ENCODE results near the gene LAX1. TPM values are rescaled to one million over a fixed set of nuclear protein-coding genes. Genes with fewer than 3 reads are reported as not detected.

Gene LAX1
- total RNA-seq, 1 experiment from 2014 or later: not detected

DNA sequence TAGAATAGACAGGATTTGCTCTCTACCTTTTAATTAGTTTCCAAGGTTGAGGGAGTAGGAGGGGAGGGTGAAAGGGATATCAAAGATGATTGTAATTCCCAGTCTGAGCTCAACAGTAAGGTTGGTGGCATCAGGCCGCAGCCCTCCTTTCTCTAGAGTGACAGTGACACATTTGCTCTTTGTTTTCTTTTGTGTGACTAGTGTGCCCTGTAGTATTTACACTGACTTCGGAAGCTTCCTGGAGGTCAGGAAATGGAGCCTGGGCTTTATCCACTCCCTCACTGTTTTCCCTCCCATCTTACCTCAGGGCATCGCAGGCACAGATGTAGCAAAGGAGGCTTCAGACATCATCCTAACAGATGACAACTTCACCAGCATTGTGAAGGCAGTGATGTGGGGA is 44.7 kb upstream of the LAX1 start:
- ATAC-seq (no peak), DNase-seq (ENCODE audit: low read depth, low spot score) (no peak)
- Histone ChIP-seq H3K4me3 (ENCODE audit: low read depth in 2 of 2, low read length in 2 of 2) (no peak overlapping the region), H3K36me3 (ENCODE audit: control insufficient read depth, insufficient read depth, low read length) (no peaks in the 10 kb centered on the region), H3K27ac (ENCODE audit: low read length) (no peak overlapping the region), H3K9me3 (ENCODE audit: control insufficient read depth, insufficient read depth, low read depth, low read length) (no peaks in the 10 kb centered on the region), H3K4me1 (ENCODE audit: control insufficient read depth, insufficient read depth, low read length) (no peaks in the 10 kb centered on the region), H3K27me3 (ENCODE audit: control insufficient read depth, insufficient read depth, low read length) (no peaks in the 10 kb centered on the region)
- intact Hi-C loops (cut with micrococcal nuclease; ENCODE audit: unreplicated experiment): no loop called here
- ChIA-PET POLR2A (no interaction called here), CTCF (interaction anchor here (0.7 kb wide), 1 partner anchor 439 kb away, joined by 3 read pairs; no protein-coding TSS in a partner anchor)
- TF ChIP-seq POLR2AphosphoS5 (IDR thresholded peaks at IDR 0.05; ENCODE audit: low read depth, low read length) (no peak), SIN3A (IDR thresholded peaks at IDR 0.05; ENCODE audit: borderline replicate concordance, insufficient read depth, low read depth, low read length) (no peak), TCF7L2 (IDR thresholded peaks at IDR 0.05; ENCODE audit: low read depth, low read length) (no peak)
- TF ChIP-seq, protein P1, sequence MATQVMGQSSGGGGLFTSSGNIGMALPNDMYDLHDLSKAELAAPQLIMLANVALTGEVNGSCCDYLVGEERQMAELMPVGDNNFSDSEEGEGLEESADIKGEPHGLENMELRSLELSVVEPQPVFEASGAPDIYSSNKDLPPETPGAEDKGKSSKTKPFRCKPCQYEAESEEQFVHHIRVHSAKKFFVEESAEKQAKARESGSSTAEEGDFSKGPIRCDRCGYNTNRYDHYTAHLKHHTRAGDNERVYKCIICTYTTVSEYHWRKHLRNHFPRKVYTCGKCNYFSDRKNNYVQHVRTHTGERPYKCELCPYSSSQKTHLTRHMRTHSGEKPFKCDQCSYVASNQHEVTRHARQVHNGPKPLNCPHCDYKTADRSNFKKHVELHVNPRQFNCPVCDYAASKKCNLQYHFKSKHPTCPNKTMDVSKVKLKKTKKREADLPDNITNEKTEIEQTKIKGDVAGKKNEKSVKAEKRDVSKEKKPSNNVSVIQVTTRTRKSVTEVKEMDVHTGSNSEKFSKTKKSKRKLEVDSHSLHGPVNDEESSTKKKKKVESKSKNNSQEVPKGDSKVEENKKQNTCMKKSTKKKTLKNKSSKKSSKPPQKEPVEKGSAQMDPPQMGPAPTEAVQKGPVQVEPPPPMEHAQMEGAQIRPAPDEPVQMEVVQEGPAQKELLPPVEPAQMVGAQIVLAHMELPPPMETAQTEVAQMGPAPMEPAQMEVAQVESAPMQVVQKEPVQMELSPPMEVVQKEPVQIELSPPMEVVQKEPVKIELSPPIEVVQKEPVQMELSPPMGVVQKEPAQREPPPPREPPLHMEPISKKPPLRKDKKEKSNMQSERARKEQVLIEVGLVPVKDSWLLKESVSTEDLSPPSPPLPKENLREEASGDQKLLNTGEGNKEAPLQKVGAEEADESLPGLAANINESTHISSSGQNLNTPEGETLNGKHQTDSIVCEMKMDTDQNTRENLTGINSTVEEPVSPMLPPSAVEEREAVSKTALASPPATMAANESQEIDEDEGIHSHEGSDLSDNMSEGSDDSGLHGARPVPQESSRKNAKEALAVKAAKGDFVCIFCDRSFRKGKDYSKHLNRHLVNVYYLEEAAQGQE (IDR thresholded peaks at IDR 0.05; ENCODE audit: insufficient read depth in 1 of 2, low read depth in 2 of 2, low read length in 1 of 2): no peak
- TF ChIP-seq, protein P2, sequence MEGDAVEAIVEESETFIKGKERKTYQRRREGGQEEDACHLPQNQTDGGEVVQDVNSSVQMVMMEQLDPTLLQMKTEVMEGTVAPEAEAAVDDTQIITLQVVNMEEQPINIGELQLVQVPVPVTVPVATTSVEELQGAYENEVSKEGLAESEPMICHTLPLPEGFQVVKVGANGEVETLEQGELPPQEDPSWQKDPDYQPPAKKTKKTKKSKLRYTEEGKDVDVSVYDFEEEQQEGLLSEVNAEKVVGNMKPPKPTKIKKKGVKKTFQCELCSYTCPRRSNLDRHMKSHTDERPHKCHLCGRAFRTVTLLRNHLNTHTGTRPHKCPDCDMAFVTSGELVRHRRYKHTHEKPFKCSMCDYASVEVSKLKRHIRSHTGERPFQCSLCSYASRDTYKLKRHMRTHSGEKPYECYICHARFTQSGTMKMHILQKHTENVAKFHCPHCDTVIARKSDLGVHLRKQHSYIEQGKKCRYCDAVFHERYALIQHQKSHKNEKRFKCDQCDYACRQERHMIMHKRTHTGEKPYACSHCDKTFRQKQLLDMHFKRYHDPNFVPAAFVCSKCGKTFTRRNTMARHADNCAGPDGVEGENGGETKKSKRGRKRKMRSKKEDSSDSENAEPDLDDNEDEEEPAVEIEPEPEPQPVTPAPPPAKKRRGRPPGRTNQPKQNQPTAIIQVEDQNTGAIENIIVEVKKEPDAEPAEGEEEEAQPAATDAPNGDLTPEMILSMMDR (IDR thresholded peaks at IDR 0.05): no peak
- BruUV-seq (replicated peaks): no TSS peak
- in situ Hi-C loops (cut with HindIII; ENCODE audit: low pct_unique_long_range_greater_than_20kb, low sequenced_read_pairs): no loop called here

DNA sequence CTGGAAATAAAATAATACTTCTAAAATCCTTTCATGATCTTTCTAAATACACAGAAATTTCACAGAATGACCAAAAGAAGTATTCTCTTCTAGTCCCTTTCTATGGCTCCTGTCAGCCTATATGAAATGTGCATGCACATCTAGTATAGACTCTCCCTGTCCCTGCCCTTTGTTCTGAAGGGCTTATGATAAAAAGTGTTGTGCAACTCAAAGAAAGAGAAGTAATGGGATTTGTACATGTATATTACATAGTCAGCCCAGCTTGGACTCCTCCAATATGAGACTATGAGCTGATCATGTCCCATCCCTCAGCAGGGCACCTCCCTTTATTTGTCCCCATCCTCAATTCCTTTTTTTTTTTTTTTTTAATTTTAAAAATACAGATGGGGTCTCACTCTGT is 42.1 kb upstream of the LAX1 start:
- TF ChIP-seq POLR2AphosphoS5 (IDR thresholded peaks at IDR 0.05; ENCODE audit: low read depth, low read length): no peak
- TF ChIP-seq TCF7L2 (IDR thresholded peaks at IDR 0.05; ENCODE audit: low read depth, low read length): no peak
- DNase-seq (ENCODE audit: low read depth, low spot score) (no peak), ATAC-seq (no peak)
- ChIA-PET POLR2A (interaction anchor here (0.7 kb wide), 1 partner anchor 70 kb away, joined by 5 read pairs; no protein-coding TSS in a partner anchor), CTCF (no interaction called here)
- Histone ChIP-seq H3K4me1 (ENCODE audit: control insufficient read depth, insufficient read depth, low read length) (no peaks in the 10 kb centered on the region), H3K4me3 (ENCODE audit: low read depth in 2 of 2, low read length in 2 of 2) (no peak overlapping the region), H3K9me3 (ENCODE audit: control insufficient read depth, insufficient read depth, low read depth, low read length) (no peaks in the 10 kb centered on the region), H3K36me3 (ENCODE audit: control insufficient read depth, insufficient read depth, low read length) (no peaks in the 10 kb centered on the region), H3K27me3 (ENCODE audit: control insufficient read depth, insufficient read depth, low read length) (no peaks in the 10 kb centered on the region), H3K27ac (ENCODE audit: low read length) (no peak overlapping the region)
- in situ Hi-C loops (cut with HindIII; ENCODE audit: low pct_unique_long_range_greater_than_20kb, low sequenced_read_pairs) (no loop called here), intact Hi-C loops (cut with micrococcal nuclease; ENCODE audit: unreplicated experiment) (no loop called here)
- BruUV-seq (replicated peaks): no TSS peak

DNA sequence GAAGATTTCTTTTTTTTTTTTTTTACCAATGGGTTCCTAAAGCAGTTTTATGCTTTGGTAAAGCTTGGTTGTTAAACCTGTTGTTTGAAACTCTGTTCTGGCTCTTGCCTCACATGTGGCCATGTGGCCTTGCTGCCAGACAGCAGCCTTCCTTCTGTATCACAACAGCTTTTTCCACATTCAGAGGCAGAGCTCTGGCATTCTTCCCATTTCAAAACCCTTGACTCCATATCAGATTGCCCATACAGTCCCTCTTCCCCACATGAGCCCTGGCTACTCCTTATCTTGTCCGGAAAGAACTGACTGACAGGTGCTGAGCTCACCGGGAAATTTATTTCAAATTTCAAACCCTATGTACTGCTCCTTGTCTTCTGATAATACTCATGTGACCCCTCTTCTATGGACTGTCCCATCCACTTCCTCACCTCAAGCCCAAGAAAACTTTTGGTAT is 38.5 kb upstream of the LAX1 start:
- TF ChIP-seq, protein P1 (IDR thresholded peaks at IDR 0.05; ENCODE audit: insufficient read depth in 1 of 2, low read depth in 2 of 2, low read length in 1 of 2): no peak
- TF ChIP-seq POLR2AphosphoS5 (IDR thresholded peaks at IDR 0.05; ENCODE audit: low read depth, low read length): no peak
- TF ChIP-seq TCF7L2 (IDR thresholded peaks at IDR 0.05; ENCODE audit: low read depth, low read length): no peak
- TF ChIP-seq SIN3A (IDR thresholded peaks at IDR 0.05; ENCODE audit: borderline replicate concordance, insufficient read depth, low read depth, low read length): no peak
- TF ChIP-seq, protein P2 (IDR thresholded peaks at IDR 0.05): no peak
- in situ Hi-C loops (cut with HindIII; ENCODE audit: low pct_unique_long_range_greater_than_20kb, low sequenced_read_pairs): no loop called here
- no peaks in the 10 kb centered on the region for H3K4me1 ChIP-seq (ENCODE audit: control insufficient read depth, insufficient read depth, low read length)
- ATAC-seq (no peak), DNase-seq (ENCODE audit: low read depth, low spot score) (no peak)
- H3K36me3 ChIP-seq (ENCODE audit: control insufficient read depth, insufficient read depth, low read length): no peaks in the 10 kb centered on the region
- BruUV-seq (replicated peaks): no TSS peak
- no peaks in the 10 kb centered on the region for H3K9me3 ChIP-seq (ENCODE audit: control insufficient read depth, insufficient read depth, low read depth, low read length)
- ChIA-PET CTCF (no interaction called here), POLR2A (no interaction called here)
- no peak overlapping the region for H3K27ac ChIP-seq (ENCODE audit: low read length)
- intact Hi-C loops (cut with micrococcal nuclease; ENCODE audit: unreplicated experiment): no loop called here
- H3K27me3 ChIP-seq (ENCODE audit: control insufficient read depth, insufficient read depth, low read length): no peaks in the 10 kb centered on the region
- no peak overlapping the region for H3K4me3 ChIP-seq (ENCODE audit: low read depth in 2 of 2, low read length in 2 of 2)

All from Panc1 (cell line).